Measurements from ENCODE around the gene GSK3B. TPM values are rescaled to one million over a fixed set of nuclear protein-coding genes. Genes with fewer than 3 reads are reported as not detected.
"Not testable (repeated sequence)": the region's sequence is repeated elsewhere in the genome, so short reads cannot be mapped to it uniquely, and the experiment has no call there.

GSK3B gene
- total RNA-seq, 1 donor from 2014 or later = 71.6 TPM

DNA sequence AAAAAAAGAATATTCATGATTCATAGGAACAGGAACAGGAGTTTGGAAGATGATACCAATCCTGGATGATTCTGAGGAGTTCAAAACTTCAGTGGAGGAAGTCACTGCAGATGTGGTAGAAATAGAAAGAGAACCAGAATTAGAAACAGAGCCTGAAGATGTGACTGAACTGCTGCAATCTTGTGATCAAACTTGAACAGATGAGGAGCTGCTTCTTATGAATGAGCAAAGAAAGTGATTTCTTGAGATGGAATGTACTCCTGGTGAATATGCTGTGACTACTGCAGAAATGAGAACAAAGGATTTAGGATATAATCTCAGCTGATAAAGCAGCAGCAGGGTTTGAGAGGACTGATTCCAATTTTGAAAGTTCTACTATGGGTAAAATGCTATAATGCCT, 72.7 kb downstream of the GSK3B start:
- H3K27me3 ChIP-seq (ENCODE audit: control insufficient read depth, insufficient read depth, low read length) = no peaks in the 10 kb centered on the region
- no peak for DNase-seq (ENCODE audit: low read depth)
- no peak overlapping the region for H3K4me3 ChIP-seq (ENCODE audit: low read depth, low read length)
- H3K36me3 ChIP-seq (ENCODE audit: control insufficient read depth, insufficient read depth, low read length) = no peaks in the 10 kb centered on the region
- TF ChIP-seq, protein P1, sequence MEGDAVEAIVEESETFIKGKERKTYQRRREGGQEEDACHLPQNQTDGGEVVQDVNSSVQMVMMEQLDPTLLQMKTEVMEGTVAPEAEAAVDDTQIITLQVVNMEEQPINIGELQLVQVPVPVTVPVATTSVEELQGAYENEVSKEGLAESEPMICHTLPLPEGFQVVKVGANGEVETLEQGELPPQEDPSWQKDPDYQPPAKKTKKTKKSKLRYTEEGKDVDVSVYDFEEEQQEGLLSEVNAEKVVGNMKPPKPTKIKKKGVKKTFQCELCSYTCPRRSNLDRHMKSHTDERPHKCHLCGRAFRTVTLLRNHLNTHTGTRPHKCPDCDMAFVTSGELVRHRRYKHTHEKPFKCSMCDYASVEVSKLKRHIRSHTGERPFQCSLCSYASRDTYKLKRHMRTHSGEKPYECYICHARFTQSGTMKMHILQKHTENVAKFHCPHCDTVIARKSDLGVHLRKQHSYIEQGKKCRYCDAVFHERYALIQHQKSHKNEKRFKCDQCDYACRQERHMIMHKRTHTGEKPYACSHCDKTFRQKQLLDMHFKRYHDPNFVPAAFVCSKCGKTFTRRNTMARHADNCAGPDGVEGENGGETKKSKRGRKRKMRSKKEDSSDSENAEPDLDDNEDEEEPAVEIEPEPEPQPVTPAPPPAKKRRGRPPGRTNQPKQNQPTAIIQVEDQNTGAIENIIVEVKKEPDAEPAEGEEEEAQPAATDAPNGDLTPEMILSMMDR (IDR thresholded peaks at IDR 0.05; ENCODE audit: insufficient read depth, low read length, poor library complexity, severe bottlenecking) = no peak

DNA sequence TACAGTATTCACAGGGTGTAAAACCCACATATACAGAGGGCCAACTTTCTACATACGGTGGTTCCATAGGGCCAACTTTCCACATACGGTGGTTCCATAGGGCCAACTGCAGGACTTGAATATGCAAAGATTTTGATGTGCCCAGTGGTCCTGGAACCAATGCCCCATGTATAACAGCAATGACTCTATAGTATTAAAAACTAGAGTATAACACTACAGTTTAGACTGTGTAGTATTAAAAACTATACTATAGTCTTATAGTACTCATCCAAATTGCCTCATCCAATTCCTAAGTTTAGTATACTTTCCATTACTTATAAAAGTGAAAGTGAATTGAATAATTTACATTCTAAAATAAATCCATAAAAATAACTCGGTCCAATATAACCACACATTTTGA, 75.9 kb downstream of the GSK3B start:
- Histone ChIP-seq H3K27me3 (ENCODE audit: control insufficient read depth, insufficient read depth, low read length) (no peaks in the 10 kb centered on the region), H3K4me3 (ENCODE audit: low read depth, low read length) (no peak overlapping the region), H3K36me3 (ENCODE audit: control insufficient read depth, insufficient read depth, low read length) (no peaks in the 10 kb centered on the region)
- DNase-seq (ENCODE audit: low read depth) = no peak
- TF ChIP-seq, protein P1 (IDR thresholded peaks at IDR 0.05; ENCODE audit: insufficient read depth, low read length, poor library complexity, severe bottlenecking) = no peak

DNA sequence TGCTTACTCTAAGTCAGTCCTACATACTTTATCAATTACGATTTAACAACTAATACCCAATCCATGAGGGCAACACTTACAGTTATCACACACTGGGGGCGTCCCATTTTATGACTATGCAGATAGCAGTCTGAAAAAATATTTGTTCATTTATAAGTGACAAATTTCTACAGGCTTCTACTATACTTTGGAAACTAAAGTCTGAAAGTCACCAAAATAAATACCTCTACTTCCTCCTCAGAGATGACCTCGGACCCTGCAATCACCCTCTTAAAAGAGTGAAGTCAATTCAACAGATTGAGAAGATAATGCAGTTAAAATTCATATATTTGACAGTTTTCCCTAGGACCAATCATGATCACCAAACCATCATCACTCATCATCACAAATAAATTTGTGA, 76.6 kb downstream of the GSK3B start:
- TF ChIP-seq, protein P1 (IDR thresholded peaks at IDR 0.05; ENCODE audit: insufficient read depth, low read length, poor library complexity, severe bottlenecking) = no peak
- no peaks in the 10 kb centered on the region for H3K36me3 ChIP-seq (ENCODE audit: control insufficient read depth, insufficient read depth, low read length)
- no peak for DNase-seq (ENCODE audit: low read depth)
- H3K27me3 ChIP-seq (ENCODE audit: control insufficient read depth, insufficient read depth, low read length) = no peaks in the 10 kb centered on the region
- no peak overlapping the region for H3K4me3 ChIP-seq (ENCODE audit: low read depth, low read length)

DNA sequence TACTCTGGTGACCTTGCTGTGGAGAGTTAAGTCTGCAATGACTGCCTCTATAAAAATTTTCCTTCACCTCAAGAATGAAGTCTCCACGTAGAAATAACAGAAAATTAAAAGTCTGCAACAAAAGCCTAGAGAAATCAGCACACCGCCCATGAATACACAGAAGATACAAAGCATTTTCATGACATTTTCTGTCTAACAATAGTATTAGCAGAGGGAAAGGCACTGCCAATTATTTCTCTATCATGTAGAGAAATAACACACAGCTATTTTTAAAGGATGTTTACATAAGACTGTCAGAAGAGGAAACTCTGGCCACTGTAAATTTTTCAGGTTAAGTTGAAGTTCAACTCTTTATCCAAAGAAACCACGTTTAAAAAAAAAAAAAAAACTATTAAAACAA, 80.8 kb downstream of the GSK3B start:
- TF ChIP-seq, protein P1 (IDR thresholded peaks at IDR 0.05; ENCODE audit: insufficient read depth, low read length, poor library complexity, severe bottlenecking) = no peak
- no peak for DNase-seq (ENCODE audit: low read depth)
- Histone ChIP-seq H3K4me3 (ENCODE audit: low read depth, low read length) (no peak overlapping the region), H3K27me3 (ENCODE audit: control insufficient read depth, insufficient read depth, low read length) (no peaks in the 10 kb centered on the region), H3K36me3 (ENCODE audit: control insufficient read depth, insufficient read depth, low read length) (no peaks in the 10 kb centered on the region)

DNA sequence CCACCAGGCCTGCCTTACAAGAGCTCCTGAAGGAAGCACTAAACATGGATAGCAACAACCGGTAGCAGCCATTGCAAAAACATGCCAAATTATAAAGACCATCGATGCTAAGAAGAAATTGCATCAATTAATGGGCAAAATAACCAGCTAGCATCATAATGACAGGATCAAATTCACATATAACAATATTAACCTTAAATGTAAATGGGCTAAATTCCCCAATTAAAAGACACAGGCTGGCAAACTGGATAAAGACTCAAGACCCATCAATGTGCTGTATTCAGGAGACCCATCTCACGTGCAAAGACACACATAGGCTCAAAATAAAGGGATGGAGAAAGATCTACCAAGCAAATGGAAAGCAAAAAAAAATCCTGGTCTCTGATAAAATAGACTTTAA, 88.5 kb downstream of the GSK3B start:
- not testable (repeated sequence) for H3K36me3 ChIP-seq (ENCODE audit: control insufficient read depth, insufficient read depth, low read length); DNase-seq (ENCODE audit: low read depth); H3K4me3 ChIP-seq (ENCODE audit: low read depth, low read length); H3K27me3 ChIP-seq (ENCODE audit: control insufficient read depth, insufficient read depth, low read length)

DNA sequence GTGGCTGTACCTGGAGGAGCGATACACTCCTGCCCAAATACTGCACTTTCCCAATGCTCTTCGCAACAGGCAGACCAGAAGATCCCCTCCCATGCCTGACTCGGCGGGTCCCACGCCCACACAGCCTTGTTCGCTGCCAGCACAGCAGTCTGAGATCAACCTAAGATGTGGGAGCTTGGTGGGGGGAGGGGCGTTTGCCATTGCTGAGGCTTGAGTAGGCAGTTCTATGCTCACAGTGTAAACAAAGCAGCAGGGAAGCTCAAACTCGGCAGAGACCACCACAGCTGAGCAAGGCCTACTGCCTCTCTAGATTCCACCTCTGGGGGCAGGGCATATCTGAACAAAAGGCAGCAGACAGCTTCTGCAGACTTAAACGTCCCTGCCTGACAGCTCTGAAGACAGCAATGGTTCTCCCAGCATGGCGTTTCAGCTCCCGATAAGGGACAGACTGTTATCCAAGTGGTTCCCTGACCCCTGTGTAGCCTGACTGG, 90.2 kb downstream of the GSK3B start:
- H3K36me3 ChIP-seq (ENCODE audit: control insufficient read depth, insufficient read depth, low read length); H3K4me3 ChIP-seq (ENCODE audit: low read depth, low read length); H3K27me3 ChIP-seq (ENCODE audit: control insufficient read depth, insufficient read depth, low read length): not testable (repeated sequence)
- peak; percentile 10 for DNase-seq (ENCODE audit: low read depth)

DNA sequence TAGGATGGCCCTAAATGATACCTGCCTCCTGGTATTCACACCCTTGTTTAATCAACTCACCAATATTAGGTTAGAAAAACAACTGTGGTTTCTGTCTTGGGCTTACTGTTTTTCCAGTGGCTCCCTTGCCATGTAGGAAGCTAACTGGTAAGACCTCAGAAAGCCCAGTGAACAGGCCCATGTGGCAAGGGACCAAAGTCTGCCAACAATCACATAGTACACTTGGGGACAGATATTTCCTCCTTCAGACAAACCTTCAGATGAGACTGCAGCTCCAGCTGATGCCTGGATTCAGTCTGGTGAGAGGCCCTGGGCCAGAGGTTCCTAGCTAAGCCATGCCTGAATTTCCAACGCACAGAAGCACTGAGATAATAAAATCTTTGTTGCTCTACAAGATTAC, 96.1 kb downstream of the GSK3B start:
- H3K36me3 ChIP-seq (ENCODE audit: control insufficient read depth, insufficient read depth, low read length) = no peaks in the 10 kb centered on the region

More for the DNA sequence above, 96.1 kb downstream of the GSK3B start:
- TF ChIP-seq, protein P1 (IDR thresholded peaks at IDR 0.05; ENCODE audit: insufficient read depth, low read length, poor library complexity, severe bottlenecking) = no peak
- H3K27me3 ChIP-seq (ENCODE audit: control insufficient read depth, insufficient read depth, low read length) = no peaks in the 10 kb centered on the region
- no peak for DNase-seq (ENCODE audit: low read depth)
- H3K4me3 ChIP-seq (ENCODE audit: low read depth, low read length) = no peak overlapping the region

All from kidney epithelial cell (primary cell).